Chondrocyte (in vitro differentiated cells): Measurements from ENCODE around the gene MLYCD. TPM values are rescaled to one million over a fixed set of nuclear protein-coding genes. Genes with fewer than 3 reads are reported as not detected.

Experiments used
- DNase-seq: peaks from one replicate; pipeline ENCODE4 v3.0.0; 2021; ENCODE audit warnings: mixed read lengths, low spot score
- H3K27ac Mint-ChIP-seq: one replicate; pipeline ENCODE4 v1.8.0; 2021; ENCODE audit warnings: mild to moderate bottlenecking, moderate library complexity, mixed read lengths; ENCODE audit not compliant: unreplicated experiment
- H3K27me3 Mint-ChIP-seq: 2 replicates; pipeline ENCODE4 v1.8.0; 2021; ENCODE audit warnings: low read depth, mixed read lengths
- H3K36me3 Mint-ChIP-seq: 2 replicates; pipeline ENCODE4 v1.8.0; 2021; ENCODE audit warnings: low read depth, mixed read lengths
- H3K4me1 Mint-ChIP-seq: 2 replicates; pipeline ENCODE4 v1.8.0; 2021; ENCODE audit warnings: low read depth, mild to moderate bottlenecking, mixed read lengths
- H3K4me3 Mint-ChIP-seq: one replicate; pipeline ENCODE4 v1.8.0; 2021; ENCODE audit warnings: mild to moderate bottlenecking, moderate library complexity, mixed read lengths; ENCODE audit not compliant: unreplicated experiment
- H3K9me3 Mint-ChIP-seq: 2 replicates; pipeline ENCODE4 v1.8.0; 2021; ENCODE audit warnings: low read depth, mixed read lengths
- CTCF ChIP-seq: fragments of 200-600 bp; sonication (generic); IDR thresholded peaks from 2 replicates; pipeline ENCODE4 v1.5.0; 2021; ENCODE audit warnings: antibody characterized with exemption, mild to moderate bottlenecking, moderate library complexity
- total RNA-seq: library from RNA; stranded (reverse); gene quantifications from 3 replicates; pipeline ENCODE4 v1.2.1, GENCODE V29; 2021

The MLYCD gene
- total RNA-seq, 1 donor from 2014 or later: 3.1 TPM

GRCh38 chr16:83972256-83973008 lies 73.5 kb downstream of the MLYCD start:
- peaks cover 8% of the 10 kb centered on the region for H3K27me3 Mint-ChIP-seq
- no peak overlapping the region for H3K4me3 Mint-ChIP-seq
- no peak overlapping the region for H3K27ac Mint-ChIP-seq
- DNase-seq: peak; percentile 32
- TF ChIP-seq CTCF: no peak
- H3K9me3 Mint-ChIP-seq: no peaks in the 10 kb centered on the region
- peaks cover 3% of the 10 kb centered on the region for H3K4me1 Mint-ChIP-seq
- no peaks in the 10 kb centered on the region for H3K36me3 Mint-ChIP-seq

- H3K36me3 Mint-ChIP-seq: no peaks in the 10 kb centered on the region
- H3K4me3 Mint-ChIP-seq: no peak overlapping the region
- no peak overlapping the region for H3K27ac Mint-ChIP-seq
- H3K27me3 Mint-ChIP-seq: peaks cover 8% of the 10 kb centered on the region
- H3K9me3 Mint-ChIP-seq: peaks cover 6% of the 10 kb centered on the region
- no peak for TF ChIP-seq CTCF
- H3K4me1 Mint-ChIP-seq: no peaks in the 10 kb centered on the region
- peak; percentile 85 for DNase-seq
These were observed 74.2 kb downstream of the MLYCD start for GRCh38 chr16:83973077-83973476.

GRCh38 chr16:83973581-83974385 lies 74.9 kb downstream of the MLYCD start:
- Mint-ChIP-seq H3K4me1 (no peaks in the 10 kb centered on the region), H3K4me3 (no peak overlapping the region), H3K27ac (no peak overlapping the region), H3K9me3 (peaks cover 13% of the 10 kb centered on the region), H3K27me3 (peaks cover 8% of the 10 kb centered on the region), H3K36me3 (peaks cover 2% of the 10 kb centered on the region)
- peak; percentile 49 for DNase-seq
- TF ChIP-seq CTCF: no peak

GRCh38 chr16:83974475-83974874 lies 75.6 kb downstream of the MLYCD start:
- Mint-ChIP-seq H3K36me3 (peaks cover 5% of the 10 kb centered on the region), H3K9me3 (peaks cover 18% of the 10 kb centered on the region), H3K27ac (no peak overlapping the region), H3K27me3 (peaks cover 5% of the 10 kb centered on the region), H3K4me3 (no peak overlapping the region), H3K4me1 (no peaks in the 10 kb centered on the region)
- TF ChIP-seq CTCF: no peak
- DNase-seq: no peak

- no peak for DNase-seq
- H3K4me3 Mint-ChIP-seq: no peak overlapping the region
- no peaks in the 10 kb centered on the region for H3K4me1 Mint-ChIP-seq
- H3K27me3 Mint-ChIP-seq: peaks cover 5% of the 10 kb centered on the region
- no peak overlapping the region for H3K27ac Mint-ChIP-seq
- H3K36me3 Mint-ChIP-seq: peaks cover 5% of the 10 kb centered on the region
- H3K9me3 Mint-ChIP-seq: peaks cover 18% of the 10 kb centered on the region
- no peak for TF ChIP-seq CTCF
These were observed 76.8 kb downstream of the MLYCD start for GRCh38 chr16:83975590-83976260.
